Measurements from ENCODE around the gene ZFR2. TPM values are rescaled to one million over a fixed set of nuclear protein-coding genes. Genes with fewer than 3 reads are reported as not detected.

ZFR2 gene
- total RNA-seq, 2 experiments from 2014 or later: 0.23 TPM; not detected in 1

DNA sequence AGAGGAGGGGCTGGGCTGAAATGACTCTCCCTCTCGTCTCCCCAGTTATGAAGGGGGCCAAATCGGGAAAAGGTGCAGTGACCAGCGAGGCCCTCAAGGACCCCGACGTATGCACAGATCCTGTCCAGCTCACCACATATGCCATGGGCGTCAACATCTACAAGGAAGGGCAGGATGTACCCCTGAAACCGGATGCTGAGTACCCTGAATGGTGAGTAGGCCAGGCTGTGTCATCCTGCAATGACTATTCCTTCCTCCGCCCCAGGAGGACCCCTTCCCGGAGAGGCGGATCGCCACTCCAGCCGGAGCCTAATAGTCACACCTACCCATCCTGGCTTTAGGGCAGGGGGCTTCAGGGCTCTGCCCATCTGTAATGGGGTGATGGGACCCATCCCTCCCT is 103.7 kb downstream of the ZFR2 start:
- Mint-ChIP-seq H3K36me3 (ENCODE audit: low read depth) (peaks cover 17% of the 10 kb centered on the region), H3K4me3 (no peak overlapping the region), H3K4me1 (ENCODE audit: low read depth) (peaks cover 27% of the 10 kb centered on the region), H3K9me3 (no peaks in the 10 kb centered on the region), H3K27me3 (no peaks in the 10 kb centered on the region), H3K27ac (no peak overlapping the region)
- DNase-seq: no peak
- intact Hi-C loops (cut with micrococcal nuclease): loop anchor here (10.0 kb wide), 1 partner anchor 50 kb away; no protein-coding TSS in a partner anchor
- ChIA-PET POLR2A (no interaction called here), CTCF (no interaction called here)
- TF ChIP-seq, protein P1, sequence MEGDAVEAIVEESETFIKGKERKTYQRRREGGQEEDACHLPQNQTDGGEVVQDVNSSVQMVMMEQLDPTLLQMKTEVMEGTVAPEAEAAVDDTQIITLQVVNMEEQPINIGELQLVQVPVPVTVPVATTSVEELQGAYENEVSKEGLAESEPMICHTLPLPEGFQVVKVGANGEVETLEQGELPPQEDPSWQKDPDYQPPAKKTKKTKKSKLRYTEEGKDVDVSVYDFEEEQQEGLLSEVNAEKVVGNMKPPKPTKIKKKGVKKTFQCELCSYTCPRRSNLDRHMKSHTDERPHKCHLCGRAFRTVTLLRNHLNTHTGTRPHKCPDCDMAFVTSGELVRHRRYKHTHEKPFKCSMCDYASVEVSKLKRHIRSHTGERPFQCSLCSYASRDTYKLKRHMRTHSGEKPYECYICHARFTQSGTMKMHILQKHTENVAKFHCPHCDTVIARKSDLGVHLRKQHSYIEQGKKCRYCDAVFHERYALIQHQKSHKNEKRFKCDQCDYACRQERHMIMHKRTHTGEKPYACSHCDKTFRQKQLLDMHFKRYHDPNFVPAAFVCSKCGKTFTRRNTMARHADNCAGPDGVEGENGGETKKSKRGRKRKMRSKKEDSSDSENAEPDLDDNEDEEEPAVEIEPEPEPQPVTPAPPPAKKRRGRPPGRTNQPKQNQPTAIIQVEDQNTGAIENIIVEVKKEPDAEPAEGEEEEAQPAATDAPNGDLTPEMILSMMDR (IDR thresholded peaks at IDR 0.05): no peak
- ATAC-seq: no peak

DNA sequence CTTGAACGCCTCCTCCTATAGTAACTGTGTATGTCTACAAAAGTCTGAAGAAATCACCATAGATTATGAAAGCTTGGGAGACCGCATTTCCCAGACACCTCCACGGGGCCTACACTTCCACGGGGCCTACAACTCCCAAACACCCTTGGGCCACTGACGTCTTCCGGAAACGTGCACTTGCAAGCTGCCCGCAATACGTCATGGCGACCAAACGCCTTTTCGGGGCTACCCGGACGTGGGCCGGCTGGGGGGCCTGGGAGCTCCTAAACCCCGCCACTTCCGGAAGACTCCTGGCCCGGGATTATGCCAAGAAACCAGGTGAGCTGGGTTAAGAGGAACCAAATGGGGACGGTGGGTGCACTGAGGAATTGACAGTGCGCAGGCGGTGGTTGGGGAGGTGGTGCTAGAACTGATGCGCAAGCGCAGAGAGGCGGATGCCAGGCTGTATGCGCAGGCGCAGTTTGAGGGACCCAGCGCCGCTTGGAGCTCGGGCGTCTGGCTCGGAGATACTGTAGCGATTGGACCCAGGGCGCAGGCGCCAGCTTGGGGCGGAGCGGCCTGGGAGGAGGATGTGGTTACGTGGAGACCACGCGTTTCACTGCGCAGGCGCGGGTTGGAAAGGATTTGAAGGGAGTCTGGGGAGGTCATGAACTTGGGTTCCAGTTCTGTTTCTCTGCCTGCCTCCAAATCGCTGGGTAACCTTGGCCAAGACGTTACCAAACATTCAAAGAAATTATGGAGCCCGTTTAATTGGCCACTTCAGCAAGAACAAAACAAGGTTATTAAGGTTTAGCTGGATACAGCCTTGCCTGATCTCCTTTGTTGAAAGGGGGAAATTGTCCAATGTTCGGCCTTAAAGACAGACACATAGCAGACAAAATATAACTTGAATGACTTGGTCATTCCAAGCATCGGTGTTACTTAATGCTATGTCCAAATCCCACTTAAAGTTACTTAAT is 106.1 kb downstream of the ZFR2 start, which contains the start of gene MRPL54:
MRPL54 (plus strand) TSS at position 182 of the 959 bp plus-strand sequence; CDS start at position 201, 19 bp downstream.
- H3K4me3 Mint-ChIP-seq: peak within 1 kb of the TSS; percentile 99
- intact Hi-C loops (cut with micrococcal nuclease): loop anchor here (10.0 kb wide), 1 partner anchor 52 kb away; no protein-coding TSS in a partner anchor
- ChIA-PET CTCF (interaction anchor here (0.7 to 6.5 kb wide), 14 partner anchors 18 to 637 kb away, joined by 3 to 39 read pairs (median 4); partner anchors contain the start of genes EEF2 and SH3GL1), POLR2A (interaction anchor here (0.6 to 2.3 kb wide), 14 partner anchors 11 to 575 kb away, joined by 3 to 10 read pairs (median 4); partner anchors contain the start of genes EEF2 and STAP2)
- H3K4me1 Mint-ChIP-seq (ENCODE audit: low read depth): peaks cover 39% of the 10 kb centered on the region
- peak within 1 kb of the TSS; percentile 99 for H3K27ac Mint-ChIP-seq
- H3K36me3 Mint-ChIP-seq (ENCODE audit: low read depth): peaks cover 22% of the 10 kb centered on the region
- TF ChIP-seq, protein P1 (IDR thresholded peaks at IDR 0.05): no peak
- no peaks in the 10 kb centered on the region for H3K27me3 Mint-ChIP-seq
- DNase-seq (peak; percentile 99), ATAC-seq (peak; percentile 87)
- no peaks in the 10 kb centered on the region for H3K9me3 Mint-ChIP-seq

DNA sequence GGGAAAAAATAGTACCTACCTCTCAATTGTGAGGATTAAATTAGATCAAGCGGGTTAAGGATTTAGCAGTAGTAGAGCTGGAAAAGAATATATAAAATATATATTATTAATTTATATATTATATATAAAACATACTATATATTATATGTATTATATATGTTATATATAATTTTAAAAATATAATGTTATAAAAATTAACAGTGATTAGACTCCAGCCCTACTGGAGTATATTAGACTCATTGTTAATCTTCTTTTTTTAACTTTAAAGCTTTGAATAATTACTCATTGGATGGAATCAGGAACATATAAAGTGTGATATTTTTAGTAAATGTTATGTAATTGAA is 106.7 kb downstream of the ZFR2 start:
- peaks cover 22% of the 10 kb centered on the region for H3K36me3 Mint-ChIP-seq (ENCODE audit: low read depth)
- intact Hi-C loops (cut with micrococcal nuclease): loop anchor here (10.0 kb wide), 1 partner anchor 53 kb away; no protein-coding TSS in a partner anchor
- peak overlapping the region; percentile 99 for H3K27ac Mint-ChIP-seq
- no peaks in the 10 kb centered on the region for H3K9me3 Mint-ChIP-seq
- H3K4me3 Mint-ChIP-seq: peak overlapping the region; percentile 99
- ChIA-PET POLR2A (interaction anchor here (0.6 to 2.3 kb wide), 11 partner anchors 10 to 576 kb away, joined by 3 to 10 read pairs (median 4); partner anchors contain the start of genes EEF2 and STAP2), CTCF (interaction anchor here (1.0 to 6.5 kb wide), 13 partner anchors 19 to 377 kb away, joined by 3 to 39 read pairs (median 4); partner anchors contain the start of gene EEF2)
- ATAC-seq: no peak
- H3K27me3 Mint-ChIP-seq: no peaks in the 10 kb centered on the region
- no peak for DNase-seq
- TF ChIP-seq, protein P1 (IDR thresholded peaks at IDR 0.05): no peak
- H3K4me1 Mint-ChIP-seq (ENCODE audit: low read depth): peaks cover 41% of the 10 kb centered on the region

DNA sequence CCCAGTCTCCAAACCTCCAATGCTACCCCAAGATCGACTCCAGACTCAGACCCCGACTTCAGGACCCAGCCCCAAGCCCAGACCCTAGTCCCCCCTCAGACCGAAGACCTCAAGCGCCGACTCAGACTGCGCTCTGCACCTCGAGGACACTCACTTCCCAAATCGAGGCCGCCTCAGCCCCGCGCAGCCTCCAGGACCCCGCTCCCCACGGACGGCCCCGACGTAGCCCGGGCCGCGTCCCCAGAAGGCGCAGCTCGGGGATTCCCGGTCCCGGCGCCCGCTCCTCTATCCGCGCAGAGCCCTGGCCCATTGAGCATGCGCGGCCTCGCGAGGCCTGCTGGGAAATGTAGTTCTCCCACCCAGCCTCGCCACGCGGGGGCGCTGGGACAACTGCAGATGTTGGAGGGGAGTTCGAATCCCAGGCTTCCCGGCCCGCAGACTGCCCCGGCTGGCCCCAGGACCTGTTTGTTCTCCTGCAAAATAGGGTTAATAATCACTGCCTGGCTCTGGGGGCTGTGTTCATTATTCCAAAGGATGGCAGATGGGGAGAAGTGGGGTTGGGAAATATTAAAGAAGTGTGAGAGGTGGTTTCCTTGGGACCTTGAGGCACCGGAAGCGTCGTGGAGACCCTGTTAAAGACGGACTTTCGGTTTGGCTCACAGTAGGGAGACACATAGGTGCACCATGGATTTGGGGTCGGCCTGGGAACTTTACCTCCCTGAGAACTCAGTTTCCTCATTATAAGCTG is 107.3 kb downstream of the ZFR2 start, which contains the start of gene APBA3:
APBA3 (minus strand) TSS at position 311 of the 748 bp plus-strand sequence. CDS start 1,428 bp downstream, outside the sequence.
- intact Hi-C loops (cut with micrococcal nuclease): loop anchor here (10.0 kb wide), 1 partner anchor 53 kb away; no protein-coding TSS in a partner anchor
- Mint-ChIP-seq H3K9me3 (no peaks in the 10 kb centered on the region), H3K27ac (peak within 1 kb of the TSS; percentile 99), H3K36me3 (ENCODE audit: low read depth) (peaks cover 21% of the 10 kb centered on the region), H3K4me1 (ENCODE audit: low read depth) (peaks cover 41% of the 10 kb centered on the region), H3K27me3 (no peaks in the 10 kb centered on the region), H3K4me3 (peak within 1 kb of the TSS; percentile 99)
- POLR2A ChIA-PET: interaction anchor here (0.6 to 2.3 kb wide), 7 partner anchors 10 to 227 kb away, joined by 3 to 10 read pairs (median 4); partner anchors contain the start of gene EEF2
- peak; percentile 97 for DNase-seq
- TF ChIP-seq, protein P1 (IDR thresholded peaks at IDR 0.05): peak; percentile 73
- CTCF ChIA-PET: interaction anchor here (0.7 to 6.5 kb wide), 12 partner anchors 19 to 259 kb away, joined by 3 to 39 read pairs (median 4); no protein-coding TSS in a partner anchor
- ATAC-seq: peak; percentile 54
